ENCODE data around the gene VPS51.
"Not testable (repeated sequence)": the region's sequence is repeated elsewhere in the genome, so short reads cannot be mapped to it uniquely, and the experiment has no call there.

Gene VPS51

GRCh38 chr11:65107751-65108468 is 11.9 kb downstream of the VPS51 start:
- no peak for DNase-seq (ENCODE audit: low read depth in 2 of 2)

DNA sequence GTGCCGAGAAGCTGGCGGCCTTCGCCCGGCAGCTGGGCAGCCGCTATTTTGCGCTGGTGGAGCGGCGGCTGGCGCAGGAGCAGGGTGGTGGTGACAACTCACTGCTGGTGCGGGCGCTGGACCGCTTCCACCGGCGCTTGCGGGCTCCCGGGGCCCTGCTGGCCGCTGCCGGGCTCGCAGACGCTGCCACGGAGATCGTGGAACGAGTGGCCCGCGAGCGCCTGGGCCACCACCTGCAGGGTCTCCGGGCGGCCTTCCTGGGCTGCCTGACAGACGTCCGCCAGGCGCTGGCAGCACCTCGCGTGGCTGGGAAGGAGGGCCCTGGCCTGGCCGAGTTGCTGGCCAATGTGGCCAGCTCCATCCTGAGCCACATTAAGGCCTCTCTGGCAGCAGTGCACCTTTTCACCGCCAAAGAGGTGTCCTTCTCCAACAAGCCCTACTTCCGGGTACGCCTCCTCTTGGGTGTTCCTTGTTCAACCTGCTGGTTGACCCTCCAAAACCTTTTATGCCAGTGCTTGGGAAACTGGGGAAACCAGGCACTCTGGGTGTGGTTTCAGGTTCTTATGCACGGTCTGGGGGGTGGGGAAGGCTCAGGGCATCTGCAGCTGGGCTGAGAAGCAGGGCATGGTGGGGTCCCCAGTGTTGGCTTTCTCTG is 12.6 kb downstream of the VPS51 start:
- DNase-seq (ENCODE audit: low read depth in 2 of 2), result no peak

GRCh38 chr11:65109231-65110198 is 13.5 kb downstream of the VPS51 start:
- no peak for DNase-seq (ENCODE audit: low read depth in 2 of 2)

DNA sequence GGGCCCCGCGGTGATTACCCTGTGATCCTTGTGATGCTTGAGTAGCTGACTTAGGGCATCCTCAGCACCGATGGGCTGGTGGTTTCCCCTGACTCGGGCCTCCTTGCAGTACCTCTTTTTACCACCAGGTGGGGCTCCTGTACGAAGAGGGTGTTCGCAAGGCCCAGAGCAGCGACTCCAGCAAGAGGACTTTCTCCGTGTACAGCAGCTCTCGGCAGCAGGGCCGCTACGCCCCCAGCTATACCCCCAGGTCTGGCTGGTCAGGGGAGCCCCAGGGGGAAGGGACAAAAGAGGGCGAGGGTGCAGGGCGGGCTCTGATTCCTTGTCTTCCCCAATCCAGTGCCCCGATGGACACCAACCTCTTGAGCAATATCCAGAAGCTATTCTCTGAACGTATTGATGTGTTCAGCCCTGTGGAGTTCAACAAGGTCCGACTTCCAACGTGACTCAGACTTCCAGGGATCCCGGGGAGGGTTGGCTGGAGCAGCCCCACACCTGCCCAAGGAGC is 14.4 kb downstream of the VPS51 start:
- DNase-seq (ENCODE audit: low read depth in 2 of 2), result peak; percentile 91 to 99

DNA sequence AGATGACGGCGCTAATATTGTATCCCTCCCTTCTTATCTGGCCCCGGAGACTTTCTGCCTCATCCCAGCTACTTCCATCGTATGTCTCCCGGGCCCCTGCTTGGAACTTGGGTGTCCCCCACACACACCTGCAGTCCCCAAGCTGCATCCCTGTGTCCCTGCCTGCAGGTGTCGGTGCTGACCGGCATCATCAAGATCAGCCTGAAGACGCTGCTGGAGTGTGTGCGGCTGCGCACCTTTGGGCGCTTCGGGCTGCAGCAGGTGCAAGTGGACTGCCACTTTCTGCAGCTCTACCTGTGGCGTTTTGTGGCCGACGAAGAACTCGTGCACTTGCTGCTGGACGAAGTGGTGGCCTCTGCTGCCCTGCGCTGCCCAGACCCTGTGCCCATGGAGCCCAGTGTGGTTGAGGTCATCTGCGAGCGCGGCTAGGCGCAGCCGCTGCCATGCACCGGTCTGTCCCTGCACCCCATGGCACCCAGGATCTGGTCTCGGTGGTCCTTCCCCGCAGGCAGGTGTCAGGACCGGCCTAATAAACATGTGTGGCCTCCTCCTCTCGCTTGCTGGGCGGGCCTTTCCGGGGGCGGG is 15.2 kb downstream of the VPS51 start:
- no peak for DNase-seq (ENCODE audit: low read depth in 2 of 2)

GRCh38 chr11:65111744-65112545 is 15.9 kb downstream of the VPS51 start, which contains the start of gene TM7SF2:
Gene TM7SF2, plus strand, starts transcription at chr11:65111872. Its CDS starts 144 bp downstream, at chr11:65112016.
- DNase-seq (ENCODE audit: low read depth in 2 of 2), result peak; percentile 79 to 93

DNA sequence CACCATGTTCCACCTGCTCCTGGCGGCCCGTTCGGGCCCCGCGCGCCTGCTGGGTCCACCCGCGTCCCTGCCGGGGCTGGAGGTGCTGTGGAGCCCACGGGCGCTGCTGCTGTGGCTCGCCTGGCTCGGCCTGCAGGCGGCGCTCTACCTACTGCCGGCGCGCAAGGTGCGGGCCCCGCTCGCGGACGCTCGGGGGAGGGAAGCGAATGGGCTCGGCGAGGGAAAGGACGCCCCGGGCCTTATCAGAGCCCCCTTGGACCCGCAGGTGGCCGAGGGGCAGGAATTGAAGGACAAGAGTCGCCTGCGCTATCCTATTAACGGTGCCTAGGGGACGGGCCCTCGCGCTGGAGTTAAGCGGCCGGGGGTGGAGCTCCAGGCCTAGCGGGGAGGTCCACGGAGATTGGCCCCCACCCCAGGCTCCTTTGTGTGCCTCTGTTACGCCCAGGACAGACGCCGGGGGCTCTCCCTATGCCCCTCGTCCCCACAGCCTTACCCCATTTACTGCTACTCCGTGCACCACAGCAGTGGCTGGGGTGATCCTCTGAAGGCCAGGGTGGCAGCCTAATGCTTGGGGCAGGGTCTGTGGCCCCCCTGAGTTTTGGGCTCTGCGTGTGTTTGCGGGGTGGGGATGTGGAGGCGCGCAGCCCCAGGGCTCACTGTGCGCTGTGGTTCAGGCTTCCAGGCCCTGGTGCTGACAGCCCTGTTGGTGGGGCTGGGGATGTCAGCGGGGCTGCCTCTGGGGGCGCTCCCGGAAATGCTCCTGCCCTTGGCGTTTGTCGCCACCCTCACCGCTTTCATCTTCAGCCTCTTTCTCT is 16.7 kb downstream of the VPS51 start:
- peak in 1 of 2 experiments; percentile 62 for DNase-seq (ENCODE audit: low read depth in 2 of 2)

DNA sequence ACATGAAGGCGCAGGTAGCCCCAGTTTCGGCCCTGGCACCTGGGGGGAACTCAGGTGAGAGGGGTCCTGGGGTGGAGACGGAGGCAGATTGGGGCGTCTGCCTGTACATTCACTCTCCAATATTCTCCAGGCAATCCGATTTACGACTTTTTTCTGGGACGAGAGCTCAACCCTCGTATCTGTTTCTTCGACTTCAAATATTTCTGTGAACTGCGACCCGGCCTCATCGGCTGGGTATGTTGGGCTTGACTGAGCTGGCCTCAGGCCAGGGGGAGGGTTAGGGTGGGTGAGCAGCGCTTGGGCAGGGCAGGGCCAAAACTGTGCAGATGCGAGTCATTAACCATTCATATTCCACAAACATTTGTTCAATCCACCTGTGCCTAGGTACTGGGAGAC is 17.3 kb downstream of the VPS51 start:
- no peak for DNase-seq (ENCODE audit: low read depth in 2 of 2)

- no peak for DNase-seq (ENCODE audit: low read depth in 2 of 2)
These were observed 17.8 kb downstream of the VPS51 start for GRCh38 chr11:65113839-65114238.

- no peak for DNase-seq (ENCODE audit: low read depth in 2 of 2)
These were observed 18.6 kb downstream of the VPS51 start for GRCh38 chr11:65114538-65115171.

GRCh38 chr11:65115361-65116082 is 19.5 kb downstream of the VPS51 start:
- DNase-seq (ENCODE audit: low read depth in 2 of 2), result no peak

DNA sequence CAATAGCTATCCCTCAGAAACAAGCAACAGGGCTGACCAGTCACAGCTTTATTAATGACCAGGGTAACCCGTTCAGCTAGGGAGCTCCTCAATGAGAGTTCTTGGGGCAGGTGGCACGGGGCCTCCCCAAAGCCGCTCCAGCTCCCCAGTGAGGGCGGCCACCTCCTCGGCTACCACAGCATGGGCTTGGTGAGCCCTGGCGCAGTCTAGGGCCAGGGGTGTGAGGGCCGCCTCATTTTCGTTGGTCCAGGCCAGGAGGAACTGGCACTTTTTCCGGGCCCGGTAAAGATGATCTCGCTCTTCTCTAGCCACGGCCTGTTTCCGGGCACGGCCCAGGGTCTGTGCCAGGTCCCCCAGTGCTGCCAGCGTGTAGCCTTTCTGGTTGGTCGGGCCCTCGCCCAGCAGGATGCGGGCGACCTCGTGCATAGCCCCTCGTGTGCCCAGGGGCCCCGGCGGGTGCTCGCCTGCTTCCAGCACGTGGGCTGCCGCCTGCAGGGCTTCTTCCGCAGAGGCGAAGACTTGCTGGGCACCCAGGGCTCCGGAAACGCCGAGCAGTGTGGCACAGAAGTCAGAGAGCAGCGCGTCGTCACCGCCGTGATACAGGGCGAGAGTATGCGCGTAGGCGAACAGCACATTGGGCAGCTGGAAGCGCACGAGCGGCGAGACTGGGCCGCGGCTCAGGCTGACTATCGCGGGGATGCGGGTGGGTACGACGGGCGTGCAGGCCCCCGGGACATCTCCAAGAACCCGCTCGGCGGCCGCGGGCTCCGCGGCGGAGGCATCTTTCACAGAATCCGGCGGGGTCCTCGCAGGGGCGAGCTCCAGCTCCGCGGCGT is 20.6 kb downstream of the VPS51 start:
- no peak for DNase-seq (ENCODE audit: low read depth in 2 of 2)

DNA sequence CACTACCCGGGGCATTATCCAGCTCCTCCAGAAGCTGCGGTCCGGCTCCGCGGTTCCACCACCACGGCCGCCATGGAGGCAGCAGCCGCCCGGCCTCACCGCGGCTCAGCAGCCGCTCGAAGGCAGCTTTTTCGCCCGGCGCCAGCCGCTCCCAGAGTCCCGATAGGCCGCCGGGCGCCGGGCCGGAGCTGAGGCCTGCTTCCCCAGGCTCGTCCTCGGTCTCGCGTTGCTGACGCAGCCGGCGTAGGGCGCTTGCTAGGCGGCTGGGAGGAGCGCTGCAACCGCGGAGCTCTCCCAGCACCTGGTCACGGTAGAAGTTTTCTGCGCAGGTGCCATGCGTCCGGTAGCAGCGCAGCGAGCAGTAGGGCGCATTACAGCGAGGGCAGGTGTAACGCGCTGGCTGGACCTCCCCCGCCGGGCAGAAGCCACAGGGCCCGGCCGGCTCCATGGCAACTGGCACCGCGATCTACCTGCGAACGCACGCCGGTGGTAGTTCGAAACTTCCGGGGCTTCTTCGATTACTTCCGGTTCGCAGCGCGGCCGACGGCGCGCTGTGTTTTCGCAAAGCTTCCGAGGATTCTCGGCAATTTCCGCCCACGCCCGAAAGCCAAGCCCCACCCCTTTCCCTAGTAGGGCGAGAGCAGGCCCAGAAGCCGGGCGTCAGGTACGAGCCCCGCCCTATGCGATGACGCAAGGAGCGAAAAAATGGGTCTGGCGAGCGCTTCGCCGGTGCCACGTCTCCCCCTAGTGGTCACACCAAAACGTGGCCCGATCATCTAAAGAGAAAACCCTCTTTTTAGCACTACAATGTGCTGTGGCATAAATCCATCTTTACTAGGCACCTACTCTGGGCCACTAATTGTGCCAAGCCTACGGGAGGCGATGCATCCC is 21.4 kb downstream of the VPS51 start, which contains the start of gene ZNHIT2:
Gene ZNHIT2, minus strand, starts transcription at position 496 of the 891 bp plus-strand sequence. Its CDS starts 48 bp downstream, at position 448.
- DNase-seq (ENCODE audit: low read depth in 2 of 2), result peak; percentile 100

DNA sequence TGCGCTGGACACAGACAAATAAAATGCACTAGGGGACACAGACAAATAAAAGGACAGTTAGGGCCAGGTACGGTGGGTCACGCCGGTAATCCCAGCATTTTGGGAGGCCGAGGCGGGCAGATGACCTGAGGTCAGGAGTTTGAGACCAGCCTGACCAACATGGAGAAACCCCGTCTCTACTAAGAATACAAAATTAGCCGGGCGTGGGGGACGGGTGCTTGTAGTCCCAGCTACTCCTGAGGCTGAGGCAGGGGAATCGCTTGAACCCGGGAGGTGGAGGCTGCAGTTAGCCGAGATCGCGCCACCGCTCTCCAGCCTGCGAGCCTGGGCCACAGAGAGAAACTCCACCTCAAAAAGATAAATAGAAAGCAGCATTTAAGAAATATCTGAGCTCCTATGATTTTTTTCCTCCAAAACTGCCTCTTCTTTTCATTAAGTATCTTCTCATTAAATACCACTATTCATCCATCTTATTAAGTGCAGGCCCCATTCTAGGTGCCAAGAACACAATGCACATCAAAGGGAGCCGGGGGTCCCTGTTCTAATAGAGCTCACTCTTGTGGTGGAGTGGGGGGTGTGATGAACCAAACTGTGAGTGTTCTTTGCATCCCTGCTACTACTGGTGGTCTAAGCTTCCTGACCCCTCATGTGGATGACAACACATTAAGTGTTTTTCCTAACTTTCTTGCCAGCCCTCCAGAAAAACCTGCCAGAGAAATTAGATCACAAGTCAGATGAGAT is 22.3 kb downstream of the VPS51 start:
- DNase-seq (ENCODE audit: low read depth in 2 of 2), result no peak

DNA sequence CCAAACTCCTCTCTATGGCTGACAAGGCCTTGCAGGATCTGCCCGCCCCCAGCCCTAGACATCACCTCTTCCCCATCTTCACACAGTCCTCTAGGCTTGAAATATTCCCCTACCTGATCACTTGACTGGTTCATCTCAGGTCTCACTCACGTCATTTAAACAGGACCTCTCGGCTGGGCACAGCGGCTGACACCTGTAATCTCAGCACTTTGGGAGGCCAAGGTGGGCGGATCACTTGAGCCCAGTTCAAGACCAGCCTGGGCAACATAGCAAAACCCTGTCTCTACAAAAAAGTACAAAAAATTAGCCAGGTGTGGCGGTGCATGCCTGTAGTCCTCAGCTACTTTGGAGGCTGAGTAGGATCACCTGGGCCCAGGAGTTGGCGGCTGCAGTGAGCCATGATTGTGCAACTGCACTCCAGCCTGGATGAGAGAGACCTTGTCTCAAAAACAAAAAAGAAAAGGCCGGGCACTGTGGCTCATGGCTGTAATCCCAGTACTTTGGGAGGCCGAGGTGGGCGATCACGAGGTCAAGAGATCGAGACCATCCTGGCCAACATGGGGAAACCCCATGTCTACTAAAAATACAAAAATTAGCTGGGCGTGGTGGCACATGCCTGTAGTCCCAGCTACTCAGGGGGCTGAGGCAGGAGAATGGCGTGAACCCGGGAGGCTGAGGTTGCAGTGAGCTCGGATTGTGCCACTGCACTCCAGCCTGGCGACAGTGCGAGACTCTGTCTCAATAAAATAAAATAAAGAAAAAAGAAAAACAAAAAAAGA is 23.1 kb downstream of the VPS51 start:
- DNase-seq (ENCODE audit: low read depth in 2 of 2), result not testable (repeated sequence)

All from stimulated activated CD4-positive, alpha-beta T cell treated with anti-CD3 and anti-CD28 coated beads, Interleukin-12 subunit alpha, Interleukin-12 subunit beta, amount 100 ng/mL, for 24 hours (primary cell).